GM18511 (cell line): ENCODE results near the gene BYSL.
A peak's percentile ranks its signal among the peaks of the same experiment; 100 is the strongest.
"Not testable (repeated sequence)": the region's sequence is repeated elsewhere in the genome, so short reads cannot be mapped to it uniquely, and the experiment has no call there.

Experiments
- ATAC-seq: cut with Tn5 transposase; IDR thresholded peaks from one replicate; pipeline ENCODE4 v1.9.1; 2021; ENCODE audit warnings: mild to moderate bottlenecking, moderate library complexity; ENCODE audit not compliant: unreplicated experiment

Gene BYSL

GRCh38 chr6:41941280-41942066 is 20.2 kb downstream of the BYSL start, which contains the start of gene CCND3:
Gene CCND3 (minus strand): TSS chr6:41941808. CDS start chr6:41941649, 159 bp downstream.
- peak; percentile 90 for ATAC-seq

- peak; percentile 19 for ATAC-seq
These were observed 21.0 kb downstream of the BYSL start for GRCh38 chr6:41942067-41942851.

GRCh38 chr6:41942882-41943281 is 21.6 kb downstream of the BYSL start:
- not testable (repeated sequence) for ATAC-seq

- ATAC-seq, result no peak
These were observed 22.2 kb downstream of the BYSL start for GRCh38 chr6:41943456-41943855.

- no peak for ATAC-seq
These were observed 26.4 kb downstream of the BYSL start for GRCh38 chr6:41947581-41948220.

GRCh38 chr6:41954668-41955067 is 33.4 kb downstream of the BYSL start:
- no peak for ATAC-seq

GRCh38 chr6:41955412-41955811 is 34.1 kb downstream of the BYSL start:
- no peak for ATAC-seq

- no peak for ATAC-seq
These were observed 35.8 kb downstream of the BYSL start for GRCh38 chr6:41957117-41957516.

GRCh38 chr6:41958022-41958856 is 36.9 kb downstream of the BYSL start:
- no peak for ATAC-seq

- ATAC-seq, result no peak
These were observed 38.7 kb downstream of the BYSL start for GRCh38 chr6:41960028-41960427.

GRCh38 chr6:41963371-41963770 is 42.1 kb downstream of the BYSL start:
- ATAC-seq, result no peak

GRCh38 chr6:41964201-41964887 is 43.0 kb downstream of the BYSL start:
- no peak for ATAC-seq

- ATAC-seq, result no peak
These were observed 44.3 kb downstream of the BYSL start for GRCh38 chr6:41965429-41966213.

GRCh38 chr6:41966214-41966920 is 45.1 kb downstream of the BYSL start:
- no peak for ATAC-seq

GRCh38 chr6:41966961-41967311 is 45.6 kb downstream of the BYSL start:
- ATAC-seq, result no peak

GRCh38 chr6:41967312-41968287 is 46.3 kb downstream of the BYSL start:
- ATAC-seq, result no peak

GRCh38 chr6:41970436-41970846 is 49.1 kb downstream of the BYSL start:
- no peak for ATAC-seq

- ATAC-seq, result no peak
These were observed 51.5 kb downstream of the BYSL start for GRCh38 chr6:41972826-41973225.
